Psoas muscle (tissue), 8 donors: ENCODE data around the gene TOPBP1. TPM values are rescaled to one million over a fixed set of nuclear protein-coding genes. Genes with fewer than 3 reads are reported as not detected.

Source experiments
- ATAC-seq, 4 donors: fragments of 200-7000 bp; cut with Tn5 transposase; one replicate each; pipeline ENCODE4 v1.9.1; 2020; ENCODE audit warnings: moderate library complexity in 3 of 4, mild to moderate bottlenecking in 2 of 4
- DNase-seq, 2 donors: peaks; one replicate each; pipeline ENCODE4 v3.0.0-alpha.2; 2020
- H3K27ac ChIP-seq: fragments of 200-600 bp; one replicate; pipeline ENCODE4 v1.8.0; 2022
- H3K27me3 ChIP-seq, 3 donors: fragments of 200-600 bp in 1 of 3; one replicate each; pipeline versions ENCODE4 v1.6.1 to v1.8.0; 2013 to 2022; ENCODE audit warnings: low read length in 2 of 3, mild to moderate bottlenecking in 2 of 3, moderate library complexity in 1 of 3; ENCODE audit not compliant: insufficient read depth in 3 of 3
- H3K36me3 ChIP-seq, 2 donors: fragments of 200-600 bp in 1 of 2; one replicate each; pipeline versions ENCODE4 v1.6.1 to v1.8.0; 2013 to 2022; ENCODE audit warnings: low read depth in 1 of 2, mild to moderate bottlenecking in 1 of 2, moderate library complexity in 1 of 2; ENCODE audit not compliant: insufficient read depth in 1 of 2
- H3K4me1 ChIP-seq: fragments of 200-600 bp; one replicate; pipeline ENCODE4 v1.8.0; 2022
- H3K4me3 ChIP-seq: fragments of 200-600 bp; one replicate; pipeline ENCODE4 v1.8.0; 2022; ENCODE audit warnings: mild to moderate bottlenecking
- H3K9me3 ChIP-seq: fragments of 200-600 bp; one replicate; pipeline ENCODE4 v1.8.0; 2022
- CTCF ChIP-seq: fragments of 200-600 bp; IDR thresholded peaks from one replicate; pipeline ENCODE4 v1.8.0; 2022; ENCODE audit warnings: antibody characterized with exemption
- WGBS, 3 donors: extraction: QIAGEN DNeasy Blood & Tissue Kit; methylation state at CpG; one replicate each; pipeline versions ENCODE4 v1.1.6 to v1.1.7; 2013; 5-methylcytosine and 5-hydroxymethylcytosine counted together
- intact Hi-C, 2 donors: fragments of 100-400 bp; cut with DNase I; formaldehyde crosslinking; loops; one replicate each; pipeline versions ENCODE4 v1.11.0 to v1.14.2; 2022
- polyA plus RNA-seq, 3 donors: library from polyadenylated mRNA; stranded (reverse); fragments of 200-250 nt; gene quantifications; one replicate each; pipeline ENCODE4 v1.2.3, GENCODE V29; 2013
- total RNA-seq, 4 donors: library from RNA; stranded (reverse); fragmentation: NEBNext Ultra II Directional in 2 of 4; extraction: Animal tissue kit (Norgen Biotek cat#: 25700) in 2 of 4; gene quantifications; one replicate each; pipeline versions ENCODE4 v1.2.1 to v1.2.4, GENCODE V29; 2021 to 2023
- donor health status: healthy with polysubstance abuse.
- donor health status: DM: no; HTN: no; CAD: no; lungs with moderate emphysema.
- donor health status: Bipolar disorder and iron deficiency.
- donor health status: healthy.
- donor health status: DM: yes; HTN: yes; CAD: no.
- donor health status: DM: no; HTN: no; CAD: no.
- donor health status: DM: no; HTN: no; CAD: no.
- donor health status: DM: yes; HTN: yes; CAD: no.

The TOPBP1 gene
- total and polyA plus RNA-seq, 7 donors, result 5.7 to 10.5 (median 7.4) TPM

GRCh38 chr3:133703915-133704314, 42.2 kb upstream of the TOPBP1 start:
- DNase-seq, result no peak
- no peak for ATAC-seq
- Histone ChIP-seq H3K4me1 (no peaks in the 10 kb centered on the region), H3K27ac (no peak overlapping the region), H3K36me3 (no peaks in the 10 kb centered on the region), H3K27me3 (no peaks in the 10 kb centered on the region), H3K4me3 (no peak overlapping the region), H3K9me3 (no peaks in the 10 kb centered on the region)
- TF ChIP-seq CTCF, result no peak
- intact Hi-C loops, result no loop called here
- 32 to 53% (median 40%) methylated on average over 1 of the region's 1 CpG for WGBS, 3 donors

GRCh38 chr3:133701435-133702358, 40.0 kb upstream of the TOPBP1 start:
- no peaks in the 10 kb centered on the region for H3K27me3 ChIP-seq
- no peaks in the 10 kb centered on the region for H3K9me3 ChIP-seq
- no peaks in the 10 kb centered on the region for H3K4me1 ChIP-seq
- WGBS, 3 donors, result 85 to 92% (median 91%) methylated on average over 7 of the region's 7 CpGs
- no peak overlapping the region for H3K27ac ChIP-seq
- DNase-seq (no peak), ATAC-seq (no peak)
- intact Hi-C loops, result no loop called here
- no peaks in the 10 kb centered on the region for H3K36me3 ChIP-seq
- no peak overlapping the region for H3K4me3 ChIP-seq
- TF ChIP-seq CTCF, result no peak

- H3K4me1 ChIP-seq, result no peaks in the 10 kb centered on the region
- WGBS, 3 donors, result 74 to 81% (median 77%) methylated on average over 6 of the region's 6 CpGs
- ATAC-seq (no peak), DNase-seq (no peak)
- no peak overlapping the region for H3K4me3 ChIP-seq
- no peaks in the 10 kb centered on the region for H3K36me3 ChIP-seq
- TF ChIP-seq CTCF, result no peak
- no peak overlapping the region for H3K27ac ChIP-seq
- H3K27me3 ChIP-seq, result no peaks in the 10 kb centered on the region
- intact Hi-C loops, result no loop called here
- H3K9me3 ChIP-seq, result no peaks in the 10 kb centered on the region
These were observed 38.6 kb upstream of the TOPBP1 start for GRCh38 chr3:133700351-133700750.

- no peaks in the 10 kb centered on the region for H3K27me3 ChIP-seq
- H3K4me1 ChIP-seq, result no peaks in the 10 kb centered on the region
- 85 to 88% (median 86%) methylated on average over 3 of the region's 3 CpGs for WGBS, 3 donors
- no peak for ATAC-seq
- no peak overlapping the region for H3K4me3 ChIP-seq
- TF ChIP-seq CTCF, result no peak
- intact Hi-C loops, result no loop called here
- no peak overlapping the region for H3K27ac ChIP-seq
- DNase-seq, result no peak
- no peaks in the 10 kb centered on the region for H3K36me3 ChIP-seq
- H3K9me3 ChIP-seq, result no peaks in the 10 kb centered on the region
These were observed 38.2 kb upstream of the TOPBP1 start for GRCh38 chr3:133699903-133700302.
